HUES6 (cell line): Measurements from ENCODE around the gene KCNT2.
A peak's percentile ranks its signal among the peaks of the same experiment; 100 is the strongest.

Experiments
- H3K27ac ChIP-seq: 2 replicates; pipeline ENCODE4 v1.7.0; 2013; ENCODE audit warnings: low read depth, mild to moderate bottlenecking, low read length, inconsistent platforms
- H3K27me3 ChIP-seq: 2 replicates; pipeline ENCODE4 v1.6.1; 2013; ENCODE audit warnings: low read length; ENCODE audit not compliant: control insufficient read depth, insufficient read depth
- H3K36me3 ChIP-seq: 2 replicates; pipeline ENCODE4 v1.6.1; 2013; ENCODE audit warnings: low read length; ENCODE audit not compliant: control insufficient read depth, insufficient read depth
- H3K4me1 ChIP-seq: 2 replicates; pipeline ENCODE4 v1.6.1; 2013; ENCODE audit warnings: low read length; ENCODE audit not compliant: control insufficient read depth, insufficient read depth
- H3K4me3 ChIP-seq: 2 replicates; pipeline ENCODE4 v1.5.1; 2013; ENCODE audit warnings: low read depth, low read length
- H3K9ac ChIP-seq: one replicate; pipeline ENCODE4 v1.6.1; 2013; ENCODE audit warnings: mild to moderate bottlenecking, low read length
- H3K9me3 ChIP-seq: 2 replicates; pipeline ENCODE4 v1.6.1; 2013; ENCODE audit warnings: low read depth, low read length; ENCODE audit not compliant: control insufficient read depth, insufficient read depth

KCNT2 gene

DNA sequence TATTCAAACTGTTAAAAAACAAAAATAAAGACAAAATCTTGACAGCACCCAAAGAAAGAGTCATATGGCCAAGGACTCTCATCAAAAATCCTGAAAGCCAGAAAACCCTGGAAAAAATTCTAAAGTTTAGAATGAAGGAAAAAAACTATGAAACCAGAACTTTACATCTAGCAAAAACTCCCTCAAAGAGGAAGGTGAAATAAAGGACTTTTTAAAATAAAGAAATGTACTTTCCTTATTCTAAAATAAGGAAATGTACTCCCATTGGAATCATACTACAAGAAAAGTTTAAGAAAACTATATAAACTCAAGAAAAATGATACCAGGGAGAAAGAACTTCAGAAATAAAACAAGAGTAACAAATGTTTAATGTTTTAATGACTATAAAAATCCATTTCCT is 206.3 kb downstream of the KCNT2 start:
- H3K4me3 ChIP-seq = no peak overlapping the region
- no peak overlapping the region for H3K9ac ChIP-seq
- no peaks in the 10 kb centered on the region for H3K36me3 ChIP-seq
- H3K9me3 ChIP-seq = no peaks in the 10 kb centered on the region
- H3K4me1 ChIP-seq = 0 out of 2 replicates have a peak, but pooled peaks cover 2% of the 10 kb centered on the region
- no peak overlapping the region for H3K27ac ChIP-seq
- no peaks in the 10 kb centered on the region for H3K27me3 ChIP-seq

DNA sequence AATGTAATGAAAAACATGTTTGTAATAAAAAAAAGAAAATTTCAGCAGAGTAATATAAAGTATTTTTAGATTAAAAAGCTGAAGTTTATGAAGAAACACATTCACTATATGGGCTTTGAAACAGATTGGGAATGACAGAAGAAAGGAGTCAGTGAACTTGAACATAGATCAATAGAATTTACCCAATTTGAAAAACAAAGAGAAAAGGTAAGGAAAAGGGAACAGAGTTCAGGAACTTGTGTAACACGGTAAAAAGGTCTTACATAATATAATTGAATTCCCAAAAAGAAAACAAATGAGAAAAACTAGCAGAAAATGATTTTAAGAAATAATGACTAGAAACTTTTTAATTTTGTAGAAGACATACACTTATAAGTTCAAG is 206.8 kb downstream of the KCNT2 start:
- Histone ChIP-seq H3K27me3 (no peaks in the 10 kb centered on the region), H3K9me3 (no peaks in the 10 kb centered on the region), H3K4me3 (no peak overlapping the region), H3K36me3 (no peaks in the 10 kb centered on the region), H3K9ac (no peak overlapping the region), H3K4me1 (0 out of 2 replicates have a peak, but pooled peaks cover 2% of the 10 kb centered on the region), H3K27ac (no peak overlapping the region)

DNA sequence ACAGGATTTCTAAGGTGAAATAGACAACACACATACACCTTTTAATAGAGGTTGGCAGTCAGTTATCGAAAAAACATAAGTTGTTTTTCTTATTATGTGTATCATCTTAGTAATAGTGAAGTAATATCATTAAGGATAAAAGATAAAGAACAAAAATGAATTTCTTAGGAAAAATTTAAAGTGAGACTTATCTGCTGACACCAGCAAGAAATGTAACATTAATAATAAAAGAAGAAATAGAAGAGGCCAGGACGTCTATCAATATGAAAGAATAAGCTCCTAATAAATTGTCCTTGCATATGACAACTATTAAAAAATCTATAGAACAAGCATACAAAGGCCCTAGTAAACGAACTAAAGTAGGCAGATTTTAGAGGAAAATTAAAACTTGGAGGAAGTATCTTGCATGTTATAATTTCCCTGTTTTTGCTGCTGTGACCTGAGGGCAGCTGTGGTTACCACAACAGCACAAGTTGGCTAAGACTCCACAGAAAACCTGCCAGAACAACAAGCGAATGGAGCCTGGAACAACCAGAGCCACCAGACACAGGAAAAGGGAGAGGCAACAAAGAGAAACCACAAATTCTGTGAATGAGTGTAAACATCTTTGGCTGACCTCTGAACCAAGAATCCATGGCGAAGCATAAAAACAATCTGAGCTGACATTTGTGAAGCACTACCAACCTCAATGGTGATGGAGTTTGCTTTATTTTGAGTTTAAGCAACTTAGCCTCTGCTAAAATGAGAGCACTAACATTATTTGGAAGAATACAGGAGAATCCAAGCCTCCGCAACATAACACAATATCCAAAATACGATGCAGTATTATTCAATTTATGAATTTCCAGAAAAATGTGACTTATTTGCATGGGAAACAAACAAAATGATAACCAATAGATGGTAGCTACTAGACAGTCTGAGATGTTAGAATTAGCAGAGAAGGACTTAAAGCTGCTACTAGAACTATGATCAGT is 207.5 kb downstream of the KCNT2 start:
- Histone ChIP-seq H3K9ac (no peak overlapping the region), H3K4me1 (0 out of 2 replicates have a peak, but pooled peaks cover 2% of the 10 kb centered on the region), H3K4me3 (no peak overlapping the region), H3K27me3 (no peaks in the 10 kb centered on the region), H3K36me3 (no peaks in the 10 kb centered on the region), H3K27ac (no peak overlapping the region), H3K9me3 (no peaks in the 10 kb centered on the region)

DNA sequence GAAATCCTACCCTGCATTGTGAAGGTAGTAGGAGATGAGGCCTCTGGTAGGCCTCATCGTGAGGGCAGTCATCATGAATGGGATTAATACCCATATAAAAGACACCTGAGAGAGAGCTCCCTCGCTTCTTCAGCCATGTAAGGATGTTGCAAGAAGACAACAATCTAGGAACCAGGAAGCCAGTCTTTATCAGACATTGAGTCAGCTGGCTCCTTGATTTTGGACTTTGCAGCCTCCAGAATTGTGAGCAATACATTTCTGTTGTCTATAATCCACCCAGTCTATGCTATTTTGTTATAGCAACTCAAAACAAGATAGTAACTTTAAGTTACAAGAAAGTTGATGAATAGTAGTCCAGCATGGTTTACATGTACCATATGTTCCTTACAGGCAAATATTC is 208.5 kb downstream of the KCNT2 start:
- H3K9me3 ChIP-seq = no peaks in the 10 kb centered on the region
- no peaks in the 10 kb centered on the region for H3K27me3 ChIP-seq
- H3K4me1 ChIP-seq = 0 out of 2 replicates have a peak, but pooled peaks cover 2% of the 10 kb centered on the region
- no peak overlapping the region for H3K27ac ChIP-seq
- no peak overlapping the region for H3K9ac ChIP-seq
- no peak overlapping the region for H3K4me3 ChIP-seq
- H3K36me3 ChIP-seq = no peaks in the 10 kb centered on the region

DNA sequence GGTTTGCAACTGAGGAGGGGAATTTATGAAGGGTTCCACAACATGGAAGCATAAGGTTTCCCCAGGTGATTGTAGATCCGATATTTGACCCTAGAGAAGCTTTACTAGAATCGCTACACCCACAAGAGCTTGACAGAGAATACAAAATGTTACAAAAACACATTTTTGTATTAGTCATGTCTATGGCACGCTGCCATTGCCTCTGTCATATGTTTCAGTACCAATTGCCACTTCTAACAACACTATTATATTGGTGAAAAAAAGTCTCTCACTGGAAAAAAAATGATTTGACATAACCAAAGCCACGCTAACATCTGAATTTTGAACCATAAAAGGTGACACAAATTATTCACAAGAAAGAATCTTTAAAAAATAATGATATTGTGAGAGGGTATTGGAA is 214.5 kb downstream of the KCNT2 start:
- no peaks in the 10 kb centered on the region for H3K4me1 ChIP-seq
- H3K36me3 ChIP-seq = no peaks in the 10 kb centered on the region
- H3K27ac ChIP-seq = no peak overlapping the region
- no peaks in the 10 kb centered on the region for H3K9me3 ChIP-seq
- H3K4me3 ChIP-seq = no peak overlapping the region
- no peaks in the 10 kb centered on the region for H3K27me3 ChIP-seq
- no peak overlapping the region for H3K9ac ChIP-seq

DNA sequence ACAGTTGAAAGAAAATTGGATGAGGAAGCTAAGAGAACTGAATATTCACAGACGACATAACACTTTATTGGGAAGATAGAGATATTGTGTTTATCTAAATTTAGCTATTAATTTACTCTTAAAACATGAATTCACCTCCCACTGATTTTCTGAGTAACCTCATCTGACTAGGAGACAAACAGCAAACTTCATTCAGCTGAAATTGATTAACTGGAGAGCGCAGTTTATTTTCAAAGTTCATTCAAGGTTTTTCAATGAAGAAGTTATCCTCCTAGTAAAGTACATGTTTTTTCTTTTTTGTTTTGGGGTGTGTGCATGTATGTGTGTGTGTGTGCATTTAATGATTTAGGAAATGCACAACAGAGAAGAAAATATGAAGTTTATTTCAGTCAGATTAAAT is 215.0 kb downstream of the KCNT2 start:
- Histone ChIP-seq H3K4me3 (no peak overlapping the region), H3K4me1 (no peaks in the 10 kb centered on the region), H3K27me3 (no peaks in the 10 kb centered on the region), H3K9ac (no peak overlapping the region), H3K36me3 (no peaks in the 10 kb centered on the region), H3K9me3 (no peaks in the 10 kb centered on the region), H3K27ac (no peak overlapping the region)

DNA sequence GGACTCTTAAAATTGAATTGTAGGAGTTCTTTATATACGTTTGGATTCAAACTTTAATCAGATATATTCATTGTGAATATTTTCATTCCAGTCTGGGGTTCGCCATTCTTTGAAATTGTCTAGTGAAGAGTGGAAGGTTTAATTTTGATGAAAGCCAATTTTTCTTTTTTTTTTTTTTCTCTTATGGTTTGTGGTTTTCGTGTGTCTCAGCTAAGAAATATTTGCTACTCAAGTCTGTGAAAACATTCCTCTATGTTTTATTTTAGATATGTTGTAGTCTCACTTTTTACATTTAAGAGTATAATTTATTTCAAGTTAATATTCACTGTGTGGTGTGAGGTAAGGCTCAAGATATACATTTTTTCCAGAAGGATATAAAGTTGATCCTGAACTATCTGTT is 220.5 kb downstream of the KCNT2 start:
- no peaks in the 10 kb centered on the region for H3K36me3 ChIP-seq
- no peaks in the 10 kb centered on the region for H3K4me1 ChIP-seq
- H3K4me3 ChIP-seq = no peak overlapping the region
- no peaks in the 10 kb centered on the region for H3K27me3 ChIP-seq
- no peak overlapping the region for H3K27ac ChIP-seq
- H3K9ac ChIP-seq = no peak overlapping the region
- no peaks in the 10 kb centered on the region for H3K9me3 ChIP-seq

DNA sequence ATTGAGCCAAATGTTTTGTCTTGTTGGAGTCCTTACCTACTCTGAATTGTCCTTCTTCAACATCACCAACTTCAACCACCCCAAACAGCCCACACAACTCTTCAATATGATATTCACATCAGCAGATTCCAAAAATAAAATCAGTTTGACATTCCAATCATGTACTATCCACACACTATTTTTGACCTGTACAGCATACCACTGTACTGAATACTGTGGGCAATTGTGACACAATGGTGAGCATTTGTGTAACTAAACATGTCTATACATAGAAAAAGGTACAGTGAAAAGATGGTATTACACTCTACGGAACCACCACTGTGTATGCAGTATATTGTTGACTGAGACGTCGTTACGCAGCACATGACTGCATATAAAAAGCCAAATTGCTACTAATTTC is 223.1 kb downstream of the KCNT2 start:
- Histone ChIP-seq H3K27ac (no peak overlapping the region), H3K4me3 (no peak overlapping the region), H3K4me1 (no peaks in the 10 kb centered on the region), H3K27me3 (no peaks in the 10 kb centered on the region), H3K9ac (no peak overlapping the region), H3K36me3 (no peaks in the 10 kb centered on the region), H3K9me3 (no peaks in the 10 kb centered on the region)

DNA sequence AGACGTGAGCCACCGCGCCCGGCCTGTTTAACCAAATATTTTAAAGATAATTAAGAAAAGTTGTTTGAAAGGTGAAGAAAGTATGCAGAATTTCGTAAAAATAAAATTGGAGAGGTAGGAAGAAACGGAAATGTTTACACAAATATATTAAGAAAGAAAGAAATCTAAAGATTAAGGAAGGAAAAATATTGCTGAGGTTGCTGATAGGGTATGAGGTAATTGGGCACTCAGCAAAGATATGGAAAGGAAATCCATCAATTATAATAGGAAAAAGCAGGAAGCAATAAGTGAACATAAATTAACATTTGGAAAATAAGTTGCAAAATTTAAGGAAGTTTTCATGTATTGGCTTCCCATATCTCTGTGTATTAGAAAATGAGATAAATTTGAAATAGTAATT is 225.9 kb downstream of the KCNT2 start:
- Histone ChIP-seq H3K9ac (no peak overlapping the region), H3K4me3 (no peak overlapping the region), H3K27ac (no peak overlapping the region), H3K4me1 (no peaks in the 10 kb centered on the region), H3K36me3 (no peaks in the 10 kb centered on the region), H3K27me3 (no peaks in the 10 kb centered on the region), H3K9me3 (no peaks in the 10 kb centered on the region)

DNA sequence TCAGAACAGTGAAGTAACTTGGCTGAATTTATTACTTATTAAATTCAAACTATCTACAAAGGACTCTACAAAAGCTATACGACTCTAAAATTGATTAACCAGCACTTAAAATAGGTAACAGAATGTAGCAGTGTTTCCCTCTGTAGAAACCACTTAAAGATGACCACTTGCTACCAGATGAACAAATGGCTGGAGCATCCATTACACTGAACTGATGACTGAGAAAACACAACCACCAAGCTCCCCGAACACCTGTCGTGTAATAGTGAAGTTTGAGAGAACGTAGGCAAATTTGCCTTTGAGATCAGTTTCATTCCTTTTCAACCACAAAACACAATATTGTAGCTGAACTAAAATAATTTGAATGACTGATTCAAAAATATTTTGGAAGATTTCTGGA is 226.7 kb downstream of the KCNT2 start:
- no peaks in the 10 kb centered on the region for H3K4me1 ChIP-seq
- no peak overlapping the region for H3K27ac ChIP-seq
- H3K27me3 ChIP-seq = no peaks in the 10 kb centered on the region
- no peak overlapping the region for H3K9ac ChIP-seq
- H3K36me3 ChIP-seq = no peaks in the 10 kb centered on the region
- no peaks in the 10 kb centered on the region for H3K9me3 ChIP-seq
- no peak overlapping the region for H3K4me3 ChIP-seq

DNA sequence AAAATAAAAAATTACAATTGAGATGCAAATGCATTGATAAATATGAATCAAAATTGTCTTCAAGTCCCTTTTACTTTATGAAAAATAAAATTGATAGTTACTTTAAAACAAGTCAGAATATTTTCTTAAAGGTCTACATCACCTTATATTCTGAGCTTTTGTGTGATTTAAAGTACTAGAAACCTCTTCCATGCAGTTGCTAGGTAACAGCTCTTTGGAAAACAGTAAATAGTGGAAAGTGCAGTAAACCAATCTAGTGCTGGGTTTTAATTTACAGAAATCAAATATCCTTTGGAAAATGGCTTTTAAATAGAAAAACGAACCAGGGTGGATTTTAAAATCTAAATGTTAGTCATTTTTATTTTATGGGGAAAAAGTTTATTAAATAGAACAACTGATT is 227.9 kb downstream of the KCNT2 start:
- H3K9me3 ChIP-seq = no peaks in the 10 kb centered on the region
- H3K4me1 ChIP-seq = no peaks in the 10 kb centered on the region

More for the DNA sequence above, 227.9 kb downstream of the KCNT2 start:
- H3K9ac ChIP-seq = no peak overlapping the region
- no peaks in the 10 kb centered on the region for H3K27me3 ChIP-seq
- H3K36me3 ChIP-seq = no peaks in the 10 kb centered on the region
- 0 out of 2 replicates have a peak overlapping the region, but pooled peaks have one; percentile 47 for H3K27ac ChIP-seq
- no peak overlapping the region for H3K4me3 ChIP-seq
